Type B pancreatic cell (in vitro differentiated cells): ENCODE measurements around the gene KIRREL3. TPM values are rescaled to one million over a fixed set of nuclear protein-coding genes. Genes with fewer than 3 reads are reported as not detected.

ENCODE experiments used
- DNase-seq: peaks from one replicate; pipeline ENCODE4 v3.0.0; 2021; ENCODE audit warnings: mixed read lengths; ENCODE audit not compliant: unreplicated experiment; ENCODE audit errors: extremely low spot score
- H3K27ac Mint-ChIP-seq: 2 replicates; pipeline ENCODE4 v1.8.0; 2021; ENCODE audit warnings: mild to moderate bottlenecking, mixed read lengths
- H3K27me3 Mint-ChIP-seq: 2 replicates; pipeline ENCODE4 v1.8.0; 2021; ENCODE audit warnings: mixed read lengths
- H3K36me3 Mint-ChIP-seq: 2 replicates; pipeline ENCODE4 v1.8.0; 2021; ENCODE audit warnings: mixed read lengths
- H3K4me1 Mint-ChIP-seq: one replicate; pipeline ENCODE4 v1.8.0; 2021; ENCODE audit warnings: mixed read lengths; ENCODE audit not compliant: unreplicated experiment
- H3K4me3 Mint-ChIP-seq: 2 replicates; pipeline ENCODE4 v1.8.0; 2021; ENCODE audit warnings: mild to moderate bottlenecking, mixed read lengths
- H3K9me3 Mint-ChIP-seq: 2 replicates; pipeline ENCODE4 v1.8.0; 2021; ENCODE audit warnings: mixed read lengths
- total RNA-seq: library from RNA; stranded (reverse); gene quantifications from 2 replicates; pipeline ENCODE4 v1.2.1, GENCODE V29; 2021; ENCODE audit warnings: low replicate concordance
- TF ChIP-seq, protein P1 (sequence below): fragments of 200-600 bp; sonication (generic); conservative IDR thresholded peaks from 2 replicates; pipeline ENCODE4 v1.5.0; 2021; ENCODE audit warnings: antibody characterized with exemption, mild to moderate bottlenecking

KIRREL3 gene
- total RNA-seq, 1 donor from 2014 or later: 4.1 TPM

DNA sequence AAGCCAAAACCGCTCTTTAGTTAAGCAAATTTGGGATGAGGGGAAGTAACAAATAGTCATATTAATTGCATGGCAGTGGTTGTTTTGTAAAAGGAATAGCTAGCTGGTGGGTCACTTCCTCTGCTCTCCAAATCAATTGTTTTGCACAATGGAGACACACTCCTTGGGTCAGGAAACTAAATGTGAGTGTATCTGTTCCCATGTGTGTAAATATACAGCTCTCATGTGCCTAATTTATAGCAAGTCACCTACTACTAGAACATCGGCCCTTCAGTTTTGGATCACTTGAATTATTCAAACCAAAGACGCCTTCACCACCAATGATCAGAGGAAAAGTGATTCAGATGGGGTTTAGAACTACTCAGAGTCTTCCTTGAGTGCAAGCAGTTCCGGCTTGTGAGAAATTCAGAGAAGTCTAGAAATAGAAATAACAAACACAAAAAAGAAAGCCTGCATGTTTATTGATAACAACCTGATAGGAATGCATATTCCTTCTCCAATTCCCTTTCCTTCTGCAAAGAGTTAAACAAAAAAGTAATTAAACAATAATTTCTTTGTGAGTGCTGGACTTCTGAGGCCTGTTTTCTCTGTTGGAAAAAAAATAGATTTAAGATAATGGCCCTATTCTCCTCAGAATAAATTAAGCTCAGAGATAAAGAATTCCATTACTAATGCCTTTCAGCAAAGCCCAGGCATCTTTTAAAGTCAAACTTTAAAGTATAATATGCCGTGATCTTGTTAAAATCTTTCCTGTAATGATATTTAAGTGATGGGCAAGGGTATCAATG lies 100.4 kb downstream of the KIRREL3 start:
- TF ChIP-seq, protein P1, sequence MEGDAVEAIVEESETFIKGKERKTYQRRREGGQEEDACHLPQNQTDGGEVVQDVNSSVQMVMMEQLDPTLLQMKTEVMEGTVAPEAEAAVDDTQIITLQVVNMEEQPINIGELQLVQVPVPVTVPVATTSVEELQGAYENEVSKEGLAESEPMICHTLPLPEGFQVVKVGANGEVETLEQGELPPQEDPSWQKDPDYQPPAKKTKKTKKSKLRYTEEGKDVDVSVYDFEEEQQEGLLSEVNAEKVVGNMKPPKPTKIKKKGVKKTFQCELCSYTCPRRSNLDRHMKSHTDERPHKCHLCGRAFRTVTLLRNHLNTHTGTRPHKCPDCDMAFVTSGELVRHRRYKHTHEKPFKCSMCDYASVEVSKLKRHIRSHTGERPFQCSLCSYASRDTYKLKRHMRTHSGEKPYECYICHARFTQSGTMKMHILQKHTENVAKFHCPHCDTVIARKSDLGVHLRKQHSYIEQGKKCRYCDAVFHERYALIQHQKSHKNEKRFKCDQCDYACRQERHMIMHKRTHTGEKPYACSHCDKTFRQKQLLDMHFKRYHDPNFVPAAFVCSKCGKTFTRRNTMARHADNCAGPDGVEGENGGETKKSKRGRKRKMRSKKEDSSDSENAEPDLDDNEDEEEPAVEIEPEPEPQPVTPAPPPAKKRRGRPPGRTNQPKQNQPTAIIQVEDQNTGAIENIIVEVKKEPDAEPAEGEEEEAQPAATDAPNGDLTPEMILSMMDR: no peak
- H3K4me1 Mint-ChIP-seq: no peaks in the 10 kb centered on the region
- no peak overlapping the region for H3K4me3 Mint-ChIP-seq
- no peaks in the 10 kb centered on the region for H3K27me3 Mint-ChIP-seq
- no peak overlapping the region for H3K27ac Mint-ChIP-seq
- DNase-seq: no peak
- H3K9me3 Mint-ChIP-seq: no peaks in the 10 kb centered on the region
- no peaks in the 10 kb centered on the region for H3K36me3 Mint-ChIP-seq

DNA sequence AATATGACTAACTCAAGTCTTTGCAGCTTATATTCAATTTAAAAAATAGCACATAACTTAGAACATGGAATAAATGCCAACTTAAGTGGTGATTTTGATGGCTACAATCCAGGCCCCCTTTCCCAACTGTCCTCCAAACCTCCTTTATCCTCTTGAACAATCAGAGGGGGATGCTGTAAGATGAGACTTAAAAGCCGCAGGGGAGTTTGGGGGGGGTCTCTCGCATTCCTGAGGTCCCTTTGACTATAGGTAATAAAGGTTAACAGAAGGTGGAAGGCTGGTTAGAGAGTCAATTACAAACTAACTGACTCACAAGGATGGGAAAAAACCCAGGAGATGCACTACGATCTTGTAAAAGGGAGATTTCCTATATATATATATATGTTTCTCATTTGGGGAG lies 101.8 kb downstream of the KIRREL3 start:
- no peaks in the 10 kb centered on the region for H3K9me3 Mint-ChIP-seq
- no peak overlapping the region for H3K27ac Mint-ChIP-seq
- TF ChIP-seq, protein P1: no peak
- peaks cover 3% of the 10 kb centered on the region for H3K27me3 Mint-ChIP-seq
- H3K4me1 Mint-ChIP-seq: peaks cover 3% of the 10 kb centered on the region
- DNase-seq: no peak
- H3K36me3 Mint-ChIP-seq: no peaks in the 10 kb centered on the region
- no peak overlapping the region for H3K4me3 Mint-ChIP-seq

DNA sequence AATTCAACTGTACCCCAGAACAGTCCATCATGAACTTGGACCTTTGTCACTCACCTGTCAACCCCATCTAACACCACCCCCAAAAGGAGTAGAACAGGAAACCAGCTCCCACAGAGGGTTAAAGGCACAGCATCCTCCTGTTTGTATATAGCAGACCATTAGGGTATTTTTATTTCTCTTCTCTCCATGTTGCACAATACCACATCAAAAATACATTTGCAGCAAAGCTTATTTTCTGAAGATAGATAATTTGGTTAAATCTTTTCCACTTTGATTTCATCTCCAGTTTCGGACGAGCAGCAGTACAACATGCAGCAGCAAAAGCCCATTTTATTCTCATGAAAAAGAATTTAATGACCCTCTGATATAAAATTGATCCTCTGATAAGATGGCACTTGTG lies 103.1 kb downstream of the KIRREL3 start:
- Mint-ChIP-seq H3K9me3 (no peaks in the 10 kb centered on the region), H3K36me3 (no peaks in the 10 kb centered on the region), H3K27ac (no peak overlapping the region), H3K4me1 (peaks cover 16% of the 10 kb centered on the region), H3K27me3 (peaks cover 6% of the 10 kb centered on the region), H3K4me3 (no peak overlapping the region)
- no peak for DNase-seq
- TF ChIP-seq, protein P1: no peak

DNA sequence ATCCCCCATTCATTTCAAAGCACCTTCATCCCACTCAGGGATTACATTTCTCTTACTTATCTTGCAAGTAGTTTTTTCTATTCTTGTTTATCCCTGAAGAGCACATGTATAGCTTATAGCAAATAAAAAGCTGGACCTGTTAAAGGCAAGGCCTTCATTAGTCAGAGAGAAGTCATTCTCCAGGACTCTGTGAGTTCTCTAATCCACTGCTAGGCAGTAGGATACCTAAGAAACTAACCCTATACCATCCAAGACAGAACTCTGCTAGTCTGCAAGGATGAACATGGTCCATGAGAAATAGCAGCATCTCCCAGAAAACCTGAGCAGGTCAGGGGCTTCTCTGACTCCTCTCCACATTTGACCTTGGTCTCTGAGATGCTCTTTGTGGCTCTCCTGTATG lies 104.5 kb downstream of the KIRREL3 start:
- Mint-ChIP-seq H3K27me3 (peaks cover 6% of the 10 kb centered on the region), H3K9me3 (no peaks in the 10 kb centered on the region), H3K27ac (no peak overlapping the region), H3K4me3 (no peak overlapping the region), H3K4me1 (peaks cover 16% of the 10 kb centered on the region), H3K36me3 (no peaks in the 10 kb centered on the region)
- DNase-seq: no peak
- TF ChIP-seq, protein P1: no peak

DNA sequence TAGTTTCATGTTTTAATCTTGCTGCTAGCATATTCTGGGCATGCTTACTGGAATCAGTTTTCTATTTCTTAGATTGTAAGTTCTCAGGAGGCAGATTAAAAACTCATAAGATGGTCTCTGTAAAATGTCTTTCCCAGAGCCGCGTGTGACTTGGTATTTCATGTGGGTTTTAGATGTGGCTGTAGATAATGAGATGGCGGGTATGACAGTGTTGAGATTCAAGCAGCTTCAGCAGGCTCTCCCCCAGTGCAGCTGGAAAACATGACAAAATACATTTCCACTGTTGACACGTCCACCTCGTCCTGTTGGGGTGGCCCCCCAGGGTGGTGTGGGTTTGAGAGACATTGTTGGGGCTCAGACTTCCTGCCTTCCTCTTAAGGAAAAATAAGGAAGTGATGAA lies 106.8 kb downstream of the KIRREL3 start:
- Mint-ChIP-seq H3K4me1 (peaks cover 16% of the 10 kb centered on the region), H3K4me3 (no peak overlapping the region), H3K27ac (no peak overlapping the region), H3K36me3 (no peaks in the 10 kb centered on the region), H3K27me3 (peaks cover 6% of the 10 kb centered on the region), H3K9me3 (no peaks in the 10 kb centered on the region)
- TF ChIP-seq, protein P1: no peak
- no peak for DNase-seq
